IMR-90 (cell line): ENCODE results near the gene MTHFSD. TPM values are rescaled to one million over a fixed set of nuclear protein-coding genes. Genes with fewer than 3 reads are reported as not detected.

ENCODE experiments used
- ATAC-seq: fragments of 200-7000 bp; cut with Tn5 transposase; 2 replicates; pipeline ENCODE4 v1.9.1; 2020; ENCODE audit warnings: low read depth, mild to moderate bottlenecking, moderate library complexity
- BruUV-seq: library from RNA; stranded (reverse); fragments of 400-500 nt; replicated peaks from 2 replicates; lab custom pipeline; 2021; lab: Mats Ljungman, UMichigan
- CTCF ChIA-PET: fragments of 300-600 bp; formaldehyde crosslinking; extraction: SDS; loops from one replicate; lab custom pipeline; 2021; ENCODE audit warnings: antibody characterized with exemption; lab: Yijun Ruan, JAX
- POLR2A ChIA-PET: fragments of 300-600 bp; sonication (Branson Sonifier 250); formaldehyde crosslinking; loops from one replicate; lab custom pipeline; 2022; ENCODE audit warnings: antibody characterized with exemption; ENCODE audit not compliant: unreplicated experiment; lab: Charles Lee
- DNase-seq: peaks from one replicate; pipeline ENCODE4 v3.0.0; 2013
- H2AFZ ChIP-seq: replicated peaks from 2 replicates; pipeline ENCODE3; 2013; ENCODE audit warnings: low read length, mild to moderate bottlenecking; ENCODE audit not compliant: poor library complexity
- H2AK5ac ChIP-seq: 2 replicates; pipeline ENCODE4 v1.6.1; 2013; ENCODE audit warnings: low read depth, low read length, inconsistent platforms
- H2AK9ac ChIP-seq: replicated peaks from 2 replicates; pipeline ENCODE3; 2013; ENCODE audit warnings: mild to moderate bottlenecking, low read depth, low read length, moderate library complexity; ENCODE audit not compliant: poor library complexity
- H2BK120ac ChIP-seq: 2 replicates; pipeline ENCODE4 v1.6.1; 2013; ENCODE audit warnings: low read depth, low read length, inconsistent platforms
- H2BK15ac ChIP-seq: 3 replicates; pipeline ENCODE4 v1.6.1; 2013; ENCODE audit warnings: low read depth, low read length, inconsistent platforms
- H2BK20ac ChIP-seq: 2 replicates; pipeline ENCODE4 v1.6.1; 2013; ENCODE audit warnings: low read depth, mild to moderate bottlenecking, inconsistent platforms, low read length, moderate library complexity
- H2BK5ac ChIP-seq: 2 replicates; pipeline ENCODE4 v1.6.1; 2013; ENCODE audit warnings: mild to moderate bottlenecking, low read depth, low read length, inconsistent platforms; ENCODE audit not compliant: poor library complexity, severe bottlenecking
- H3K14ac ChIP-seq: replicated peaks from 2 replicates; pipeline ENCODE4 v1.6.1; 2013; ENCODE audit warnings: low read depth, low read length, inconsistent platforms
- H3K18ac ChIP-seq: 2 replicates; pipeline ENCODE4 v1.6.1; 2013; ENCODE audit warnings: low read depth, low read length, control low read depth
- H3K23ac ChIP-seq: 2 replicates; pipeline ENCODE4 v1.6.1; 2013; ENCODE audit warnings: low read depth, low read length, inconsistent platforms
- H3K27ac ChIP-seq: 2 replicates; pipeline ENCODE4 v1.5.1; 2013; ENCODE audit warnings: mild to moderate bottlenecking, control low read depth, low read length; ENCODE audit not compliant: insufficient read depth
- H3K27me3 ChIP-seq: 2 replicates; pipeline ENCODE4 v1.6.1; 2013; ENCODE audit warnings: low read length; ENCODE audit not compliant: control insufficient read depth, insufficient read depth
- H3K36me3 ChIP-seq: 2 replicates; pipeline ENCODE4 v1.6.1; 2013; ENCODE audit warnings: low read length, mixed read lengths; ENCODE audit not compliant: control insufficient read depth, insufficient read depth
- H3K4ac ChIP-seq: 2 replicates; pipeline ENCODE4 v1.6.1; 2013; ENCODE audit warnings: low read depth, low read length, inconsistent platforms
- H3K4me1 ChIP-seq: 2 replicates; pipeline ENCODE4 v1.6.1; 2013; ENCODE audit warnings: low read length, mixed read lengths; ENCODE audit not compliant: control insufficient read depth, insufficient read depth
- H3K4me2 ChIP-seq: 2 replicates; pipeline ENCODE4 v1.6.1; 2013; ENCODE audit warnings: low read depth, mild to moderate bottlenecking, control low read depth, low read length, moderate library complexity
- H3K4me3 ChIP-seq: 2 replicates; pipeline ENCODE4 v1.5.1; 2013; ENCODE audit warnings: low read depth, mild to moderate bottlenecking, control low read depth, low read length, moderate library complexity; ENCODE audit not compliant: insufficient read depth
- H3K56ac ChIP-seq: 2 replicates; pipeline ENCODE4 v1.6.1; 2013; ENCODE audit warnings: low read length, inconsistent platforms; ENCODE audit not compliant: insufficient read depth; ENCODE audit errors: extremely low read depth
- H3K79me1 ChIP-seq, 2 experiments: 2 replicates each; pipeline ENCODE4 v1.6.1; 2013; ENCODE audit warnings: low read length in 2 of 2, inconsistent platforms in 1 of 2, low read depth in 1 of 2
- H3K9ac ChIP-seq: 2 replicates; pipeline ENCODE4 v1.6.1; 2013; ENCODE audit warnings: low read depth, low read length, control low read depth
- H3K9me1 ChIP-seq: 2 replicates; pipeline ENCODE4 v1.6.1; 2013; ENCODE audit warnings: low read length, inconsistent platforms; ENCODE audit not compliant: insufficient read depth
- H3K9me3 ChIP-seq: 2 replicates; pipeline ENCODE4 v1.6.1; 2013; ENCODE audit warnings: low read length; ENCODE audit not compliant: control insufficient read depth, insufficient read depth
- H4K20me1 ChIP-seq: 2 replicates; pipeline ENCODE4 v1.6.1; 2013; ENCODE audit warnings: low read length, inconsistent platforms; ENCODE audit not compliant: insufficient read depth
- H4K5ac ChIP-seq: 2 replicates; pipeline ENCODE4 v1.6.1; 2013; ENCODE audit warnings: mild to moderate bottlenecking, low read depth, low read length, control low read depth
- H4K8ac ChIP-seq, 2 experiments: 2 replicates each; pipeline ENCODE4 v1.6.1; 2013; ENCODE audit warnings: low read depth in 2 of 2, low read length in 2 of 2, control low read depth in 1 of 2, inconsistent platforms in 1 of 2
- H4K91ac ChIP-seq: 2 replicates; pipeline ENCODE4 v1.6.1; 2013; ENCODE audit warnings: low read depth, low read length, inconsistent platforms; ENCODE audit not compliant: insufficient read depth
- BHLHE40 ChIP-seq: fragments of 150-350 bp; IDR thresholded peaks from 2 replicates; pipeline ENCODE4 v1.6.1; 2016; ENCODE audit warnings: mild to moderate bottlenecking, low read depth, low read length
- CEBPB ChIP-seq: IDR thresholded peaks from 2 replicates; pipeline ENCODE4 v1.6.1; 2012; ENCODE audit warnings: low read depth, low read length, improper control_type of control experiment
- CHD1 ChIP-seq: IDR thresholded peaks from 2 replicates; pipeline ENCODE4 v1.6.1; 2012; ENCODE audit warnings: low read depth, low read length, improper control_type of control experiment
- FOS ChIP-seq: fragments of 150-350 bp; IDR thresholded peaks from 2 replicates; pipeline ENCODE4 v1.6.1; 2016; ENCODE audit warnings: low read depth, low read length
- MAFK ChIP-seq: IDR thresholded peaks from 2 replicates; pipeline ENCODE4 v1.6.1; 2012; ENCODE audit warnings: low read depth, low read length, improper control_type of control experiment
- MAZ ChIP-seq: IDR thresholded peaks from 2 replicates; pipeline ENCODE4 v1.6.1; 2012; ENCODE audit warnings: low read depth, mild to moderate bottlenecking, low read length, improper control_type of control experiment, moderate library complexity, borderline replicate concordance
- RAD21 ChIP-seq: IDR thresholded peaks from 2 replicates; pipeline ENCODE4 v1.6.1; 2012; ENCODE audit warnings: low read length, improper control_type of control experiment
- RCOR1 ChIP-seq: IDR thresholded peaks from 2 replicates; pipeline ENCODE4 v1.6.1; 2012; ENCODE audit warnings: mild to moderate bottlenecking, low read length, improper control_type of control experiment; ENCODE audit not compliant: insufficient replicate concordance
- RFX5 ChIP-seq: IDR thresholded peaks from 2 replicates; pipeline ENCODE4 v1.8.0; 2012; ENCODE audit warnings: low read depth, mild to moderate bottlenecking, low read length, moderate library complexity
- WGBS, 2 experiments: methylation state at CpG; one replicate each; pipeline versions ENCODE4 v1.1.5 to v1.1.7; 2013; ENCODE audit warnings: missing lambda C conversion rate in 2 of 2; ENCODE audit not compliant: insufficient read length in 1 of 2; ENCODE audit errors: extremely low coverage in 2 of 2; 5-methylcytosine and 5-hydroxymethylcytosine counted together
- dilution Hi-C: fragments of 300-500 bp; cut with HindIII; formaldehyde crosslinking; loops from one replicate; pipeline ENCODE4 v1.14.3; 2018; ENCODE audit warnings: low sequenced_read_pairs; ENCODE audit not compliant: unreplicated experiment
- in situ Hi-C: fragments of 300-500 bp; cut with MboI; formaldehyde crosslinking; loops from 3 replicates; pipeline ENCODE4 v1.14.3; 2019; ENCODE audit warnings: low sequenced_read_pairs, inconsistent platforms, mixed read lengths
- intact Hi-C: fragments of 100-400 bp; cut with micrococcal nuclease; formaldehyde crosslinking; loops from 2 replicates; pipeline ENCODE4 v1.10.0; 2022
- polyA plus RNA-seq, 3 experiments: library from polyadenylated mRNA; depleted of rRNA; stranded (reverse); fragments of >200 nt; gene quantifications; 2 replicates each; pipeline ENCODE4 v1.2.3, GENCODE V29; 2012; ENCODE audit warnings: low replicate concordance in 1 of 3
- total RNA-seq: library from RNA; depleted of rRNA; stranded (reverse); fragments of >200 nt; gene quantifications from 2 replicates; pipeline ENCODE4 v1.2.3, GENCODE V29; 2012
- TF ChIP-seq, protein P1 (sequence below): fragments of 150-350 bp; IDR thresholded peaks from 2 replicates; pipeline ENCODE4 v1.6.1; 2017; ENCODE audit warnings: mild to moderate bottlenecking, antibody characterized with exemption, low read length, low read depth
- TF ChIP-seq, protein P2 (sequence below): conservative IDR thresholded peaks from 2 replicates; pipeline ENCODE4 v1.5.1; 2012; ENCODE audit warnings: mild to moderate bottlenecking, low read depth, low read length, improper control_type of control experiment
- TF ChIP-seq, protein P3 (sequence below): fragments of 150-350 bp; IDR thresholded peaks from 2 replicates; pipeline ENCODE4 v1.6.1; 2016; ENCODE audit warnings: low read depth, mild to moderate bottlenecking, low read length, moderate library complexity, borderline replicate concordance

The MTHFSD gene
- total and polyA plus RNA-seq, 2 of the 4 experiments (the other 2 are of a cell fraction): 8.2 to 16.8 TPM

DNA sequence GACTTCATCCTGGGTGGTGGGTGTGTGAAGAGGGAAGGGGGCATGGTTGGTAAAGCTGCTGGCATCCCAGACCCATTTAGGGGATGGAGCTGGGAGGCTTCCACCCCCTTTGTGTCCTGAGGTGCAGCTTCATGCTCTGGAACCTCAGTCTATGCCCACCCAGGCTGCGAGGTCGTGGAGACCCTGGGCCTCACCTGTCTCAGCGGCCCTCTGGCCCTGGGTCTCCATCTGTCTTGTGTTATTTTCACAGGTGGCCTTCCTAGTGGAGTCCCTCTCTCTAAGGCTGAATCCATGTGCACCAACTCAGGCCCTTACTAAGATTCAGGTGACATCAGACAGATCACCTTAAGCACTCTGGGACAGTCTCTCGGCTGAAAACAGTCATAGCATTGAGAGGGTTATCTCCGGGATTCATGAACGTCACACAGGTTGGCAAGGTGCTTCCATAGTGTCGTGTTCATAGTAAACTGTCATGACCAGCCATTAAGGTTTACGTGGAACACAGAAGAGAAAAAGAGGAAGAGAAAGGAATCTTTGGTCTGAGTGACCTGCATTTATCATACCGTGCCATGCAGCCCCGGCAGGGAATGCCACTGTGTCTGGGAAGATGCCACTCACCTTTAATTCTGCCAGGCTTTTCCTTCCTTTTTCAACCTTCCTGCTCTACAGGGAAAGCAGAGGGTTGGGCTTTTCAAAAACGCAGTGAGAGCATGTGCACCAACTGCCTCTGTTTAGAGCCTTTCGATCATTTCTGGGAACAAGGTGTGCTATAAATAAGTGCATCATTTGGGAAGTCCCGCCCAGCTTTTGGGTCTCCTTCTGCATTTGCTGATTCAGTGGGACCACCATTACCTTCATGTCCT, 18.8 kb upstream of the MTHFSD start:
- H3K27me3 ChIP-seq: no peaks in the 10 kb centered on the region
- 0 out of 2 replicates have a peak overlapping the region, but pooled peaks have one; percentile 3 for H2BK120ac ChIP-seq
- H3K56ac ChIP-seq: no peak overlapping the region
- no peak overlapping the region for H3K9ac ChIP-seq
- no peak overlapping the region for H4K5ac ChIP-seq
- no TSS peak for BruUV-seq
- intact Hi-C loops: loop anchor here (2.0 kb wide), 2 partner anchors 351 to 487 kb away; no protein-coding TSS in a partner anchor
- dilution Hi-C loops: no loop called here
- TF ChIP-seq MAZ (no peak), RAD21 (no peak), RCOR1 (no peak), CEBPB (no peak), RFX5 (no peak), FOS (no peak), CHD1 (no peak), BHLHE40 (no peak), MAFK (no peak)
- TF ChIP-seq, protein P1, sequence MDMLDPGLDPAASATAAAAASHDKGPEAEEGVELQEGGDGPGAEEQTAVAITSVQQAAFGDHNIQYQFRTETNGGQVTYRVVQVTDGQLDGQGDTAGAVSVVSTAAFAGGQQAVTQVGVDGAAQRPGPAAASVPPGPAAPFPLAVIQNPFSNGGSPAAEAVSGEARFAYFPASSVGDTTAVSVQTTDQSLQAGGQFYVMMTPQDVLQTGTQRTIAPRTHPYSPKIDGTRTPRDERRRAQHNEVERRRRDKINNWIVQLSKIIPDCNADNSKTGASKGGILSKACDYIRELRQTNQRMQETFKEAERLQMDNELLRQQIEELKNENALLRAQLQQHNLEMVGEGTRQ: no peak
- TF ChIP-seq, protein P2, sequence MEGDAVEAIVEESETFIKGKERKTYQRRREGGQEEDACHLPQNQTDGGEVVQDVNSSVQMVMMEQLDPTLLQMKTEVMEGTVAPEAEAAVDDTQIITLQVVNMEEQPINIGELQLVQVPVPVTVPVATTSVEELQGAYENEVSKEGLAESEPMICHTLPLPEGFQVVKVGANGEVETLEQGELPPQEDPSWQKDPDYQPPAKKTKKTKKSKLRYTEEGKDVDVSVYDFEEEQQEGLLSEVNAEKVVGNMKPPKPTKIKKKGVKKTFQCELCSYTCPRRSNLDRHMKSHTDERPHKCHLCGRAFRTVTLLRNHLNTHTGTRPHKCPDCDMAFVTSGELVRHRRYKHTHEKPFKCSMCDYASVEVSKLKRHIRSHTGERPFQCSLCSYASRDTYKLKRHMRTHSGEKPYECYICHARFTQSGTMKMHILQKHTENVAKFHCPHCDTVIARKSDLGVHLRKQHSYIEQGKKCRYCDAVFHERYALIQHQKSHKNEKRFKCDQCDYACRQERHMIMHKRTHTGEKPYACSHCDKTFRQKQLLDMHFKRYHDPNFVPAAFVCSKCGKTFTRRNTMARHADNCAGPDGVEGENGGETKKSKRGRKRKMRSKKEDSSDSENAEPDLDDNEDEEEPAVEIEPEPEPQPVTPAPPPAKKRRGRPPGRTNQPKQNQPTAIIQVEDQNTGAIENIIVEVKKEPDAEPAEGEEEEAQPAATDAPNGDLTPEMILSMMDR: no peak
- TF ChIP-seq, protein P3, sequence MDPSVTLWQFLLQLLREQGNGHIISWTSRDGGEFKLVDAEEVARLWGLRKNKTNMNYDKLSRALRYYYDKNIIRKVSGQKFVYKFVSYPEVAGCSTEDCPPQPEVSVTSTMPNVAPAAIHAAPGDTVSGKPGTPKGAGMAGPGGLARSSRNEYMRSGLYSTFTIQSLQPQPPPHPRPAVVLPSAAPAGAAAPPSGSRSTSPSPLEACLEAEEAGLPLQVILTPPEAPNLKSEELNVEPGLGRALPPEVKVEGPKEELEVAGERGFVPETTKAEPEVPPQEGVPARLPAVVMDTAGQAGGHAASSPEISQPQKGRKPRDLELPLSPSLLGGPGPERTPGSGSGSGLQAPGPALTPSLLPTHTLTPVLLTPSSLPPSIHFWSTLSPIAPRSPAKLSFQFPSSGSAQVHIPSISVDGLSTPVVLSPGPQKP: no peak
- CTCF ChIA-PET: interaction anchor here (1.0 kb wide), 1 partner anchor 489 kb away, joined by 3 read pairs; no protein-coding TSS in a partner anchor
- 0 out of 2 replicates have a peak overlapping the region, but pooled peaks have one; percentile 19 for H3K4ac ChIP-seq
- no peak overlapping the region for H3K27ac ChIP-seq
- no peaks in the 10 kb centered on the region for H3K9me3 ChIP-seq
- H3K14ac ChIP-seq: no peak overlapping the region
- H3K4me1 ChIP-seq: peaks cover 16% of the 10 kb centered on the region
- no peak overlapping the region for H2AFZ ChIP-seq
- no peak overlapping the region for H4K8ac ChIP-seq
- H4K20me1 ChIP-seq: 0 out of 2 replicates have a peak, but pooled peaks cover 11% of the 10 kb centered on the region
- no peak overlapping the region for H3K18ac ChIP-seq
- peak overlapping the region; percentile 21; the same call in 1 of the 2 replicates for H2BK20ac ChIP-seq
- no peak overlapping the region for H4K91ac ChIP-seq
- 0 out of 2 replicates have a peak overlapping the region, but pooled peaks have one; percentile 48 for H3K23ac ChIP-seq
- in situ Hi-C loops: no loop called here
- POLR2A ChIA-PET: no interaction called here
- H3K79me1 ChIP-seq: peaks cover 20 to 54% of the 10 kb centered on the region in 2 experiments
- WGBS, 2 experiments: 92% methylated on average over 9 of the region's 13 CpGs; no CpG with 5 or more reads in 1 of the 2 experiments
- H3K4me2 ChIP-seq: no peak overlapping the region
- ATAC-seq: no peak
- no peak overlapping the region for H2BK15ac ChIP-seq
- peaks cover 12% of the 10 kb centered on the region for H3K9me1 ChIP-seq
- no peak overlapping the region for H3K4me3 ChIP-seq
- DNase-seq: no peak
- no peaks in the 10 kb centered on the region for H3K36me3 ChIP-seq
- H2AK5ac ChIP-seq: no peak overlapping the region
- H2AK9ac ChIP-seq: no peak overlapping the region
- no peak overlapping the region for H2BK5ac ChIP-seq
